Measurements from ENCODE around the gene SOWAHC.

DNA sequence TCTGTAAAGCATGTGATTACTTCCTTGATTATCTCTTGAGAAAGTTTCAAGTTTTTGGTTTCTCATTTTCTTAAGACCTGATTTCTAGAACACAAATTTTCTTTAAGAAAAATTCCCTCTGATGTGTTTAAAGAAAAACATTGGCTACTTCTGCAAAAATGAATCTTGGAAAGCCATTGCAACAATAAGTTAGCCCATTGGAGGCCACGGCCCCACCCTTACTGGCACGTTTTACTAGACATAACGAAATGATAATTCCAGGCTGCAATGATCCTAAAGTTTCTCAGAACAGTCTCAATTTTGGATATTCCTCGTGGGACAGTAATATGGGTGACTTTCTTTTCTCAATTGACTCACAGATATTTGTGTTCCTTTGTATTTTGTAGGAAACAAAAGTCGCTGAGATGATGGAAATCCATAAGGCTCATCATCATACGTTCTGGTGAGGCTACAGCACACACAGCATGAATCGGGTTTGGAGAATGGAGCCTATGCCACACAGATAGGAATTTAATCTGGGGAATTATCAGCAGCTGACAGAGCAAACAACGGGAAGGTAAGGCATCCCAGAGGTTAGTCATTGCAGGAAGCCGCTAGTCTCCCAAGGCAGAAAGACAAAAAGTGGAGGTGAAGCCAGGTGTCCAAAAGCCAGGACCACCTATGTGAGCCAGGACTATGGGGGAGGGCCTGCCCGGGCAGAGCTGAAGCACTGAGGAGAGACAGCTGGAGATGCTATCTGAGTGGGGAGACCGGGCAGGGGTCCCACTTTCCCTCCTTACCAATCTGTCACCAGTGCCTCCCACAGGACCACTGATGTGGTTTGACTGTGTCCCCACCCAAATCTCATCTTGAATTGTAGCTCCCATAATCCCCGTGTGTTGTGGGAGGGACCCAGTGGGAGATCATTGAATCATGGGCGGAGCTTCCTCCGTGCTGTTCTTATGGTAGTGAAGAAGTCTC lies 35.9 kb downstream of the SOWAHC start:
- TF ChIP-seq POLR2A (IDR thresholded peaks at IDR 0.05; ENCODE audit: low read depth, low read length) (no peak), POLR2AphosphoS5 (IDR thresholded peaks at IDR 0.05; ENCODE audit: insufficient read depth, low read depth, low read length) (no peak), EZH2 (IDR thresholded peaks at IDR 0.05; ENCODE audit: borderline replicate concordance, low read depth, low read length, severe bottlenecking) (no peak), JUN (IDR thresholded peaks at IDR 0.05; ENCODE audit: borderline replicate concordance, insufficient read depth, insufficient read length, low read depth) (no peak), FOS (IDR thresholded peaks at IDR 0.05; ENCODE audit: borderline replicate concordance, insufficient read depth, low read length) (no peak)
- TF ChIP-seq, protein P1, sequence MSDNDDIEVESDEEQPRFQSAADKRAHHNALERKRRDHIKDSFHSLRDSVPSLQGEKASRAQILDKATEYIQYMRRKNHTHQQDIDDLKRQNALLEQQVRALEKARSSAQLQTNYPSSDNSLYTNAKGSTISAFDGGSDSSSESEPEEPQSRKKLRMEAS (IDR thresholded peaks at IDR 0.05; ENCODE audit: insufficient read depth, insufficient read length): no peak
- TF ChIP-seq, protein P2, sequence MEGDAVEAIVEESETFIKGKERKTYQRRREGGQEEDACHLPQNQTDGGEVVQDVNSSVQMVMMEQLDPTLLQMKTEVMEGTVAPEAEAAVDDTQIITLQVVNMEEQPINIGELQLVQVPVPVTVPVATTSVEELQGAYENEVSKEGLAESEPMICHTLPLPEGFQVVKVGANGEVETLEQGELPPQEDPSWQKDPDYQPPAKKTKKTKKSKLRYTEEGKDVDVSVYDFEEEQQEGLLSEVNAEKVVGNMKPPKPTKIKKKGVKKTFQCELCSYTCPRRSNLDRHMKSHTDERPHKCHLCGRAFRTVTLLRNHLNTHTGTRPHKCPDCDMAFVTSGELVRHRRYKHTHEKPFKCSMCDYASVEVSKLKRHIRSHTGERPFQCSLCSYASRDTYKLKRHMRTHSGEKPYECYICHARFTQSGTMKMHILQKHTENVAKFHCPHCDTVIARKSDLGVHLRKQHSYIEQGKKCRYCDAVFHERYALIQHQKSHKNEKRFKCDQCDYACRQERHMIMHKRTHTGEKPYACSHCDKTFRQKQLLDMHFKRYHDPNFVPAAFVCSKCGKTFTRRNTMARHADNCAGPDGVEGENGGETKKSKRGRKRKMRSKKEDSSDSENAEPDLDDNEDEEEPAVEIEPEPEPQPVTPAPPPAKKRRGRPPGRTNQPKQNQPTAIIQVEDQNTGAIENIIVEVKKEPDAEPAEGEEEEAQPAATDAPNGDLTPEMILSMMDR (IDR thresholded peaks at IDR 0.05; ENCODE audit: extremely low read depth in 1 of 2, insufficient read depth in 1 of 2, low read depth in 1 of 2, low read length in 2 of 2): no peak

All from endothelial cell of umbilical vein (primary cell).